Measurements from ENCODE around the gene TMEM14B.

Gene TMEM14B

GRCh38 chr6:10756085-10756484 is 8.5 kb downstream of the TMEM14B start:
- no peak for TF ChIP-seq JUND (IDR thresholded peaks at IDR 0.05; ENCODE audit: low read depth)

GRCh38 chr6:10759312-10759839 is 11.8 kb downstream of the TMEM14B start:
- in situ Hi-C loops (cut with HindIII; ENCODE audit: low pct_unique_long_range_greater_than_20kb, low sequenced_read_pairs) = no loop called here
- peak; percentile 7 to 82 for DNase-seq (ENCODE audit: low read depth in 1 of 2, low spot score in 1 of 2)
- TF ChIP-seq JUND (IDR thresholded peaks at IDR 0.05; ENCODE audit: low read depth) = peak; percentile 49; the same call in 1 of the 2 replicates

More at GRCh38 chr6:10756085-10756484, 8.5 kb downstream of the TMEM14B start:
- in situ Hi-C loops (cut with HindIII; ENCODE audit: low pct_unique_long_range_greater_than_20kb, low sequenced_read_pairs) = no loop called here
- DNase-seq (ENCODE audit: low read depth in 1 of 2, low spot score in 1 of 2) = no peak

GRCh38 chr6:10759884-10760329 is 12.3 kb downstream of the TMEM14B start:
- no peak for DNase-seq (ENCODE audit: low read depth in 1 of 2, low spot score in 1 of 2)
- in situ Hi-C loops (cut with HindIII; ENCODE audit: low pct_unique_long_range_greater_than_20kb, low sequenced_read_pairs) = no loop called here
- TF ChIP-seq JUND (IDR thresholded peaks at IDR 0.05; ENCODE audit: low read depth) = no peak

- DNase-seq (ENCODE audit: low read depth in 1 of 2, low spot score in 1 of 2) = no peak
- TF ChIP-seq JUND (IDR thresholded peaks at IDR 0.05; ENCODE audit: low read depth) = no peak
- in situ Hi-C loops (cut with HindIII; ENCODE audit: low pct_unique_long_range_greater_than_20kb, low sequenced_read_pairs) = no loop called here
Measured at GRCh38 chr6:10763006-10763405, 15.4 kb downstream of the TMEM14B start.

GRCh38 chr6:10769419-10769818 is 21.8 kb downstream of the TMEM14B start:
- in situ Hi-C loops (cut with HindIII; ENCODE audit: low pct_unique_long_range_greater_than_20kb, low sequenced_read_pairs) = no loop called here
- no peak for TF ChIP-seq JUND (IDR thresholded peaks at IDR 0.05; ENCODE audit: low read depth)

GRCh38 chr6:10771371-10771894 is 23.8 kb downstream of the TMEM14B start:
- in situ Hi-C loops (cut with HindIII; ENCODE audit: low pct_unique_long_range_greater_than_20kb, low sequenced_read_pairs) = no loop called here
- DNase-seq (ENCODE audit: low read depth in 1 of 2, low spot score in 1 of 2) = no peak
- TF ChIP-seq JUND (IDR thresholded peaks at IDR 0.05; ENCODE audit: low read depth) = no peak

More at GRCh38 chr6:10769419-10769818, 21.8 kb downstream of the TMEM14B start:
- DNase-seq (ENCODE audit: low read depth in 1 of 2, low spot score in 1 of 2) = no peak

GRCh38 chr6:10778230-10778629 is 30.6 kb downstream of the TMEM14B start:
- DNase-seq (ENCODE audit: low read depth in 1 of 2, low spot score in 1 of 2) = no peak
- in situ Hi-C loops (cut with HindIII; ENCODE audit: low pct_unique_long_range_greater_than_20kb, low sequenced_read_pairs) = no loop called here
- no peak for TF ChIP-seq JUND (IDR thresholded peaks at IDR 0.05; ENCODE audit: low read depth)

- in situ Hi-C loops (cut with HindIII; ENCODE audit: low pct_unique_long_range_greater_than_20kb, low sequenced_read_pairs) = no loop called here
- DNase-seq (ENCODE audit: low read depth in 1 of 2, low spot score in 1 of 2) = no peak
- TF ChIP-seq JUND (IDR thresholded peaks at IDR 0.05; ENCODE audit: low read depth) = no peak
Measured at GRCh38 chr6:10779076-10779475, 31.5 kb downstream of the TMEM14B start.

- no peak for TF ChIP-seq JUND (IDR thresholded peaks at IDR 0.05; ENCODE audit: low read depth)
- DNase-seq (ENCODE audit: low read depth in 1 of 2, low spot score in 1 of 2) = no peak
- in situ Hi-C loops (cut with HindIII; ENCODE audit: low pct_unique_long_range_greater_than_20kb, low sequenced_read_pairs) = no loop called here
Measured at GRCh38 chr6:10791673-10792072, 44.1 kb downstream of the TMEM14B start.

- no peak for DNase-seq (ENCODE audit: low read depth in 1 of 2, low spot score in 1 of 2)
- no peak for TF ChIP-seq JUND (IDR thresholded peaks at IDR 0.05; ENCODE audit: low read depth)
- in situ Hi-C loops (cut with HindIII; ENCODE audit: low pct_unique_long_range_greater_than_20kb, low sequenced_read_pairs) = no loop called here
Measured at GRCh38 chr6:10792101-10792500, 44.5 kb downstream of the TMEM14B start.

GRCh38 chr6:10793035-10793434 is 45.4 kb downstream of the TMEM14B start:
- no peak for DNase-seq (ENCODE audit: low read depth in 1 of 2, low spot score in 1 of 2)
- in situ Hi-C loops (cut with HindIII; ENCODE audit: low pct_unique_long_range_greater_than_20kb, low sequenced_read_pairs) = no loop called here
- TF ChIP-seq JUND (IDR thresholded peaks at IDR 0.05; ENCODE audit: low read depth) = no peak

GRCh38 chr6:10793695-10794094 is 46.1 kb downstream of the TMEM14B start:
- no peak for TF ChIP-seq JUND (IDR thresholded peaks at IDR 0.05; ENCODE audit: low read depth)
- no peak for DNase-seq (ENCODE audit: low read depth in 1 of 2, low spot score in 1 of 2)
- in situ Hi-C loops (cut with HindIII; ENCODE audit: low pct_unique_long_range_greater_than_20kb, low sequenced_read_pairs) = no loop called here

- in situ Hi-C loops (cut with HindIII; ENCODE audit: low pct_unique_long_range_greater_than_20kb, low sequenced_read_pairs) = no loop called here
- DNase-seq (ENCODE audit: low read depth in 1 of 2, low spot score in 1 of 2) = no peak
- no peak for TF ChIP-seq JUND (IDR thresholded peaks at IDR 0.05; ENCODE audit: low read depth)
Measured at GRCh38 chr6:10794239-10794638, 46.6 kb downstream of the TMEM14B start.

GRCh38 chr6:10800810-10801209 is 53.2 kb downstream of the TMEM14B start:
- in situ Hi-C loops (cut with HindIII; ENCODE audit: low pct_unique_long_range_greater_than_20kb, low sequenced_read_pairs) = no loop called here
- DNase-seq (ENCODE audit: low read depth in 1 of 2, low spot score in 1 of 2) = peak in 1 of 2 experiments; percentile 10
- TF ChIP-seq JUND (IDR thresholded peaks at IDR 0.05; ENCODE audit: low read depth) = no peak
